HEK293 (cell line): Measurements from ENCODE around the gene RTL1.

Source experiments
- CTCF ChIA-PET: fragments of 350-600 bp; formaldehyde crosslinking; extraction: SDS; loops from one replicate; lab custom pipeline; 2021; ENCODE audit warnings: antibody characterized with exemption; lab: Yijun Ruan, JAX
- POLR2A ChIA-PET: fragments of 300-600 bp; formaldehyde crosslinking; extraction: SDS; loops from one replicate; lab custom pipeline; 2020; ENCODE audit warnings: antibody characterized with exemption, inconsistent platforms; lab: Yijun Ruan, JAX
- H3K27ac ChIP-seq: fragments of 200-500 bp; sonication (Bioruptor generic); 2 replicates; pipeline ENCODE4 v1.5.1; 2014; ENCODE audit warnings: low read depth, low read length, control low read depth, inconsistent platforms; ENCODE audit errors: extremely low read depth
- H3K36me3 ChIP-seq, 2 experiments: fragments of 200-500 bp in 1 of 2; sonication (Bioruptor generic) in 1 of 2; 1 replicate in 1 of 2; 2 replicates in 1 of 2; pipeline ENCODE4 v1.5.1; 2014 to 2017; ENCODE audit warnings: inconsistent platforms in 2 of 2, low read length in 2 of 2; ENCODE audit not compliant: control insufficient read depth in 2 of 2, insufficient read depth in 1 of 2
- H3K4me1 ChIP-seq: fragments of 200-500 bp; sonication (Bioruptor generic); 2 replicates; pipeline ENCODE4 v1.5.1; 2014; ENCODE audit warnings: mild to moderate bottlenecking, low read length, inconsistent platforms; ENCODE audit not compliant: control insufficient read depth, insufficient read depth
- H3K4me3 ChIP-seq: 2 replicates; pipeline ENCODE4 v1.5.1; 2011; ENCODE audit warnings: low read depth, mild to moderate bottlenecking, control low read depth, low read length, moderate library complexity
- H3K9me3 ChIP-seq: fragments of 200-500 bp; sonication (Bioruptor generic); 2 replicates; pipeline ENCODE4 v1.5.1; 2014; ENCODE audit warnings: low read depth, low read length, inconsistent platforms; ENCODE audit not compliant: control insufficient read depth, insufficient read depth
- EGR2 ChIP-seq: fragments of 450-650 bp; formaldehyde crosslinking; IDR thresholded peaks from 2 replicates; pipeline ENCODE4 v1.5.1; 2016; ENCODE audit warnings: low read depth, missing biosample characterization, missing genetic modification characterization
- GLIS1 ChIP-seq: fragments of 450-650 bp; formaldehyde crosslinking; IDR thresholded peaks from 2 replicates; pipeline ENCODE4 v1.5.1; 2016; ENCODE audit warnings: missing biosample characterization, missing genetic modification characterization
- HOXD13 ChIP-seq: sonication (generic); formaldehyde crosslinking; IDR thresholded peaks from 2 replicates; pipeline ENCODE4 v1.8.0; 2022; ENCODE audit warnings: missing genetic modification reagents, borderline replicate concordance
- SP2 ChIP-seq: fragments of 450-650 bp; formaldehyde crosslinking; IDR thresholded peaks from 2 replicates; pipeline ENCODE4 v1.5.1; 2016; ENCODE audit warnings: missing biosample characterization, missing genetic modification characterization
- ZBTB48 ChIP-seq: fragments of 450-650 bp; formaldehyde crosslinking; IDR thresholded peaks from 2 replicates; pipeline ENCODE4 v1.5.1; 2016; ENCODE audit warnings: missing biosample characterization, missing genetic modification characterization
- ZFHX2 ChIP-seq: fragments of 450-650 bp; formaldehyde crosslinking; conservative IDR thresholded peaks from 2 replicates; pipeline ENCODE4 v1.5.1; 2016; ENCODE audit warnings: missing biosample characterization, missing genetic modification characterization
- ZNF266 ChIP-seq: fragments of 450-650 bp; formaldehyde crosslinking; IDR thresholded peaks from 2 replicates; pipeline ENCODE4 v1.5.1; 2016; ENCODE audit warnings: missing biosample characterization, missing genetic modification characterization, low read depth
- ZNF404 ChIP-seq: fragments of 450-650 bp; formaldehyde crosslinking; IDR thresholded peaks from 2 replicates; pipeline ENCODE4 v1.5.1; 2017; ENCODE audit warnings: missing biosample characterization, missing genetic modification characterization
- ZNF558 ChIP-seq: fragments of 450-650 bp; formaldehyde crosslinking; IDR thresholded peaks from 2 replicates; pipeline ENCODE4 v1.5.1; 2016; ENCODE audit warnings: missing biosample characterization, missing genetic modification characterization
- ZNF561 ChIP-seq: fragments of 450-650 bp; IDR thresholded peaks from 2 replicates; pipeline ENCODE4 v1.5.1; 2018; ENCODE audit warnings: missing biosample characterization, missing genetic modification characterization, borderline replicate concordance
- ZNF585B ChIP-seq: fragments of 450-650 bp; formaldehyde crosslinking; IDR thresholded peaks from 2 replicates; pipeline ENCODE4 v1.5.1; 2016; ENCODE audit warnings: missing biosample characterization, missing genetic modification characterization
- ZSCAN4 ChIP-seq: fragments of 450-650 bp; formaldehyde crosslinking; IDR thresholded peaks from 2 replicates; pipeline ENCODE4 v1.5.1; 2017; ENCODE audit warnings: missing biosample characterization, missing genetic modification characterization
- ZSCAN5A ChIP-seq: fragments of 450-650 bp; formaldehyde crosslinking; IDR thresholded peaks from 2 replicates; pipeline ENCODE4 v1.5.1; 2016; ENCODE audit warnings: missing biosample characterization, missing genetic modification characterization
- TF ChIP-seq, protein P1 (sequence below): fragments of 450-650 bp; formaldehyde crosslinking; IDR thresholded peaks from 2 replicates; pipeline ENCODE4 v1.5.1; 2016; ENCODE audit warnings: missing biosample characterization, missing genetic modification characterization, low read depth
- TF ChIP-seq, protein P2 (sequence below): fragments of 450-650 bp; formaldehyde crosslinking; IDR thresholded peaks from 2 replicates; pipeline ENCODE4 v1.5.1; 2016; ENCODE audit warnings: missing biosample characterization, missing genetic modification characterization

Gene RTL1

GRCh38 chr14:100930270-100930669, 26.7 kb upstream of the RTL1 start:
- Histone ChIP-seq H3K36me3 (no peaks in the 10 kb centered on the region), H3K27ac (no peak overlapping the region), H3K9me3 (no peaks in the 10 kb centered on the region), H3K4me3 (no peak overlapping the region), H3K4me1 (no peaks in the 10 kb centered on the region)
- ChIA-PET CTCF (no interaction called here), POLR2A (no interaction called here)
- TF ChIP-seq ZNF404 (tag by site-specific recombination) (no peak), ZBTB48 (tag by site-specific recombination) (no peak), SP2 (tag by site-specific recombination) (no peak)
- TF ChIP-seq, protein P1, sequence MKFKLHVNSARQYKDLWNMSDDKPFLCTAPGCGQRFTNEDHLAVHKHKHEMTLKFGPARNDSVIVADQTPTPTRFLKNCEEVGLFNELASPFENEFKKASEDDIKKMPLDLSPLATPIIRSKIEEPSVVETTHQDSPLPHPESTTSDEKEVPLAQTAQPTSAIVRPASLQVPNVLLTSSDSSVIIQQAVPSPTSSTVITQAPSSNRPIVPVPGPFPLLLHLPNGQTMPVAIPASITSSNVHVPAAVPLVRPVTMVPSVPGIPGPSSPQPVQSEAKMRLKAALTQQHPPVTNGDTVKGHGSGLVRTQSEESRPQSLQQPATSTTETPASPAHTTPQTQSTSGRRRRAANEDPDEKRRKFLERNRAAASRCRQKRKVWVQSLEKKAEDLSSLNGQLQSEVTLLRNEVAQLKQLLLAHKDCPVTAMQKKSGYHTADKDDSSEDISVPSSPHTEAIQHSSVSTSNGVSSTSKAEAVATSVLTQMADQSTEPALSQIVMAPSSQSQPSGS, result peak; percentile 70

GRCh38 chr14:100915560-100915959, 12.0 kb upstream of the RTL1 start:
- ChIA-PET POLR2A (no interaction called here), CTCF (no interaction called here)
- no peaks in the 10 kb centered on the region for H3K36me3 ChIP-seq
- no peaks in the 10 kb centered on the region for H3K9me3 ChIP-seq
- no peak overlapping the region for H3K4me3 ChIP-seq
- TF ChIP-seq ZBTB48 (tag by site-specific recombination) (no peak), ZSCAN4 (tag by site-specific recombination) (no peak), HOXD13 (CRISPR knock-in tag) (no peak), ZNF585B (no peak)
- TF ChIP-seq, protein P1, result peak; percentile 65
- TF ChIP-seq, all 188 proteins: peak for 1
- no peaks in the 10 kb centered on the region for H3K4me1 ChIP-seq
- no peak overlapping the region for H3K27ac ChIP-seq

DNA sequence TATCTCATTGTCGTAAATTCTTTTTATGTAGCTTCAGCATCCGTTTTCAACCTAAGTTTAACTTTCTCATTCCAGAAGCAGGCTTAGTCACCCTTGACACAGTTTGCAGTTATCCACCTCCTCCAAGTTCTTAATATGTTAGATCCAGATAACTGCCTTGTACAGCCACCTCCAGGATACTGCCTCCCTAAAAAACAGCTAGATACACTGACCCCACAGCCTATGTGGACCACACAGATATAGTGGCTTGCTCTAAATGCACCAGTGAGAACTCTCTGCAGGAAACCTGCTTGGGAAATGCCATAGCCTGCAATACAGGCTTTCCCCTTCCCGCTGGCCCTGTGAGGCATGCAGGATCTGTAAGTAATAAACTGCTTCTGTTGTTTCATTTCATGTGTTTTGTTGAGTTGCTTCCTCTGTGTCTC, 11.1 kb upstream of the RTL1 start:
- CTCF ChIA-PET, result no interaction called here
- no peaks in the 10 kb centered on the region for H3K9me3 ChIP-seq

GRCh38 chr14:100911665-100912316, 8.3 kb upstream of the RTL1 start:
- CTCF ChIA-PET, result no interaction called here
- no peak overlapping the region for H3K4me3 ChIP-seq
- no peak for TF ChIP-seq ZNF266 (tag by site-specific recombination)
- TF ChIP-seq ZFHX2 (tag by site-specific recombination), result peak; percentile 51
- no peak for TF ChIP-seq ZNF561 (tag by site-specific recombination)
- TF ChIP-seq, protein P2, sequence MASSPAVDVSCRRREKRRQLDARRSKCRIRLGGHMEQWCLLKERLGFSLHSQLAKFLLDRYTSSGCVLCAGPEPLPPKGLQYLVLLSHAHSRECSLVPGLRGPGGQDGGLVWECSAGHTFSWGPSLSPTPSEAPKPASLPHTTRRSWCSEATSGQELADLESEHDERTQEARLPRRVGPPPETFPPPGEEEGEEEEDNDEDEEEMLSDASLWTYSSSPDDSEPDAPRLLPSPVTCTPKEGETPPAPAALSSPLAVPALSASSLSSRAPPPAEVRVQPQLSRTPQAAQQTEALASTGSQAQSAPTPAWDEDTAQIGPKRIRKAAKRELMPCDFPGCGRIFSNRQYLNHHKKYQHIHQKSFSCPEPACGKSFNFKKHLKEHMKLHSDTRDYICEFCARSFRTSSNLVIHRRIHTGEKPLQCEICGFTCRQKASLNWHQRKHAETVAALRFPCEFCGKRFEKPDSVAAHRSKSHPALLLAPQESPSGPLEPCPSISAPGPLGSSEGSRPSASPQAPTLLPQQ (tag by site-specific recombination), result 0 out of 2 replicates have a peak, but pooled peaks have one; percentile 22
- TF ChIP-seq EGR2 (tag by site-specific recombination), result peak; percentile 50

More for the DNA sequence above, 11.1 kb upstream of the RTL1 start:
- Histone ChIP-seq H3K4me1 (no peaks in the 10 kb centered on the region), H3K36me3 (no peaks in the 10 kb centered on the region), H3K4me3 (no peak overlapping the region), H3K27ac (no peak overlapping the region)
- POLR2A ChIA-PET, result no interaction called here
- TF ChIP-seq ZNF266 (tag by site-specific recombination), result peak; percentile 97
- TF ChIP-seq GLIS1 (tag by site-specific recombination), result no peak
- TF ChIP-seq ZSCAN5A (tag by site-specific recombination), result no peak
- no peak for TF ChIP-seq ZNF558 (tag by site-specific recombination)
- TF ChIP-seq, all 188 proteins: peak for 1

More at GRCh38 chr14:100911665-100912316, 8.3 kb upstream of the RTL1 start:
- Histone ChIP-seq H3K9me3 (no peaks in the 10 kb centered on the region), H3K36me3 (no peaks in the 10 kb centered on the region), H3K4me1 (no peaks in the 10 kb centered on the region), H3K27ac (no peak overlapping the region)
- POLR2A ChIA-PET, result no interaction called here
